HG03342 (cell line): ENCODE measurements around the gene PPP3CA.

ENCODE experiments used
- ATAC-seq: cut with Tn5 transposase; IDR thresholded peaks from one replicate; pipeline ENCODE4 v1.9.1; 2021; ENCODE audit warnings: mild to moderate bottlenecking, moderate library complexity; ENCODE audit not compliant: unreplicated experiment

The PPP3CA gene

GRCh38 chr4:101289306-101289705, 58.0 kb downstream of the PPP3CA start:
- no peak for ATAC-seq

DNA sequence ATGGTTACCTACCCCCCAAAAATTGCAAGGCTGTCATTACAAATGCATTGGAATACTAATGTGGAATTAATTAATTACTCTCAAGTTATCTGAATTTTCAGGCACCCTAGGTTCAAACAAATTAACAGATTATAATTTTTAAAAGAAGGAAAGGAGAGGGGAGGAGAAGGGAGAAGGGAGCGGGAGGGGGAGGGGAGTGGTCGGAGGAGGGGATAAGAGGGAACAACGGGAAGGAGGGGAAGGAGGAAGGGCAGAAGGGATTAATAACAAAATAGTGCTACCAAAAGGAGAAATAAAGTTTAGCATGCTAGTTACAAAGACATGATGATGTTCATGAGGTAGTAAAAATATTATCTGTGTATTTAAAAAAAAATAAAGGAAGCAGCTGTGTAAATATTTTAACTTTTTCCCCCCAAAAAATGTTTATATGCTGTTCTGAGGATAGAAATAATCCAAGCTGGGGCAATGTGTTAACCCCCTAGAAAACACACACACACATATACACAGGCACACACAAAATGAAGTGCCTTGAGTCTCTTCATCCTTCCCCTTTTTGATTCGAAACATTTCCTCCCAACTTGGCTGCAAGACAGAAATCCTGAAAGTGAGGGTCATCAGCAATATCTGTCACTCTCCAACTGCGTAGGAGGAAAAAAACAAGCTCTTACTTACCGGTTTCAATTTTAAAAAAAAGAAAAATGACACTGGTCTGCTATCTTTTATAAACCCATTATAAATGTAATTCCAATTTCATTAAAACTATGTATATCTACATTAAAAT, 58.8 kb downstream of the PPP3CA start:
- no peak for ATAC-seq

DNA sequence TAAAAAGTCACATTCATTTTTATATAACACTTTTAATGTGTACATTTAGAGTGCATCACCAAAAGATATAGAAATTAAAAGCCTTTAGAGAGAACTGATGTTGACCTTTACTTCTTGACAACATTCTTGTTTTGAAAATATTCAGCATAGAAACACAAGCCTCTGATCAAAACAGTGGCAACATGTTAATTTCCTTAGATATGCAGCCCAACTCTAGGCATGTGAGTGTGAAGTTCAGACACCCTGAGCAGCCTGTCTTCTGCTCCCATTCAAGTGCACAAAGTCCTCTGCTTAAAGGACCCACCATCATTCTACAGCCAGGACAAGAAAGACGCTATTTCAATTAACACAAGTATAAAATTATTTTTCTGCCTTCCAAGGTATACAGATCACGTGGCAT, 60.0 kb downstream of the PPP3CA start:
- no peak for ATAC-seq

DNA sequence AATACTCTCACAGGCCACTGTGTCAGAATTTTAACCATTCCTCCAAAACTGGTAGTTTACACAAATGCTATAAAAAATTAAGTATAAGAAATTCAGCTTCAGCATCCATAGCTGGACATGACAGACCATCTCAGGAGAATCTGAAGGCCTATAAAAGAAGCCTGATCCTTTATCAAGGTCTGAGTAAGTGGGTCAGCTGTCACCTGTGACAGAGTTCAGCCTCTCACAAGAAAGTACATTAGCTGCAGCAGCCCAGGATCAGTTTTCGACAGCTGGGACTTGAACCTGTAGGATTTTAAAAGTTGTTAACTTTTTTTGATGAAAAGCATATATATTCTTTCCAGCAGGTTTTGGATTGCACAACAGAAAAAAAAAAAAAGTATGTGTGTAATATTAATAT, 60.7 kb downstream of the PPP3CA start:
- no peak for ATAC-seq

DNA sequence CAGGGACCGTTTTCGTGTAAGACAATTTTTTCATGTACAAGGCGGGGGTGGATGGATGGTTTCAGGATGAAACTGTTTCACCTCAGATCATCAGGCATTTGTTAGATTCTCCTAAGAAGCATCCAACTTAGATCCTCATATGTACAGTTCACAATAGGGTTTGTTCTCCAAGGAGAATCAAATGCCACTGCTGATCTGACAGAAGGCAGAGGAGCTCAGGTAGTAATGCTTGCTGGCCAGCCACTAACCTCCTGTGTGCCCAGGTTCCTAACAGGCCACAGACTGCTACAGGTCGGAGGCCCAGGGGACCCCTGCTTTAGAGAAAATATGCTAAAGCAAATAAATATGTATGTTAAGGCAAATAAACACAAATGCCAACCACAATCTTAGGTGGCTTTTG, 61.3 kb downstream of the PPP3CA start:
- ATAC-seq = no peak

- no peak for ATAC-seq
Measured at GRCh38 chr4:101284546-101284945, 62.8 kb downstream of the PPP3CA start.

- no peak for ATAC-seq
Measured at GRCh38 chr4:101283434-101283833, 63.9 kb downstream of the PPP3CA start.

DNA sequence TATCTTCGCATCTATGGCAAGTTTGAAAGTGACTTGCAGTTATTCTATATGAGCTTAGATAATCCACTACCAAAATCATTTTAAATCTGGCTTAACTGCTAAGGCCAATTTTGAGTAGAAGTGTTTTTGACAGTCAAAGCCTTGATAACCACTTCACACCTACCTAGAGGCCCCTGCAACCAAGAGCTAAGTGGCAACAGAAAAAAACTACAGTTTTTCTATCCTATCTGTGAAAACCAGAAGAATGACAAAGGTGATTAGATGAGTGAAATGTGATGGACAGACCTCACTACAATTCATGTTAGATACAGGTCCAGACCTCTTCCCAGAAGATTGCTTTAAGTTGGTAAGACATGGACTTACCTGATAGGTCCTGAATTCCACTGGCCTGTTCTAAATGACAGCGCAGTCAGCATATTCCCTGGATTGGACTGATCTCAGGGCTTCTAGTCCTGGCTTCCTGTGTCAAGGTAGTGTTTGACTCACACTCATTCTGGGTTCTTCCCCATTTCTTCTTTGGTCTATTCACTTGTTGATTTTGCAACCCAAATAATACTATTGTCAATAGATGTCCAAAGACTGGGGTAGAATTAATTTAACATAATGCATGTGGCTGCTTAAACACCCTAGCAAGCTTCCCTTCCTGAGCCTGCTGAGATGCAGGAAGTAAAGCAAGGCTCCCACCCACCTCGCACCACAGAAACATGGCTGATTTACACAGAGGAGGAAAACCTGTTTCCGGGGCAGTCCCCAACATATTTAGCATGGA, 65.1 kb downstream of the PPP3CA start:
- ATAC-seq = no peak

DNA sequence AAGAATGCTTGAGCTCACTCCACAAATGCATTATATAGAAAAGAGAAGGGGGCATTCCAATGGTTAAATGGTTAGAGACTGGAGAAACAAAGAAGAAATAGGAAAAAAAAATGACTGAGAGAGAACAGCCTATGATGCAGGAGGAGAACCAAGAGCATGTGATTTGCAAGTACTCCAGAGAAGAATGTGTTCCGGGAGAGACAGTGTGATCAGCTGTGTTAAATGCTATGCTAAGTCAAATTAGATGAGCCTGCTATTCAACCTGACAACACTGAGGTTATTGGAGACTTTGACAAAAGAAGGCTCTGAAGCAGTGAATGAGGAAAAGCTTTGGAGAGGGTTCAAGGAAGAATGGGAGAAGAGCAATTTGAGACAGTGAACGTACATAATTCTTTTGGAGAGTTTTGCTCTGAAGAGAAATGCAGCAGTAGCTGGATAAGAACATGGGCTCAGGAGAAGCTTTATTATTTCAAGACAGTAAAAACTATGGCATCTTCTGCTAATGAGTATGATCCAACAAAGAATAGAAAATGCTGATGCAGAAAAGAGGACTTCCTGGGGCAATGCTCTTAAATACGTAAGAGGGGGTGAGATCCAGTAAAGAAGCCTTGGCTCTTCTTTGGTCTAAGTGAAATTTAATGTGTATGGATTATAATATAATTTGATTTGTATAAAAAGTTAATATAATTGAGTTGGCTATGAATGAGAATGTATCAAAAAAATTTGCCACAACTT, 66.3 kb downstream of the PPP3CA start:
- ATAC-seq = no peak

DNA sequence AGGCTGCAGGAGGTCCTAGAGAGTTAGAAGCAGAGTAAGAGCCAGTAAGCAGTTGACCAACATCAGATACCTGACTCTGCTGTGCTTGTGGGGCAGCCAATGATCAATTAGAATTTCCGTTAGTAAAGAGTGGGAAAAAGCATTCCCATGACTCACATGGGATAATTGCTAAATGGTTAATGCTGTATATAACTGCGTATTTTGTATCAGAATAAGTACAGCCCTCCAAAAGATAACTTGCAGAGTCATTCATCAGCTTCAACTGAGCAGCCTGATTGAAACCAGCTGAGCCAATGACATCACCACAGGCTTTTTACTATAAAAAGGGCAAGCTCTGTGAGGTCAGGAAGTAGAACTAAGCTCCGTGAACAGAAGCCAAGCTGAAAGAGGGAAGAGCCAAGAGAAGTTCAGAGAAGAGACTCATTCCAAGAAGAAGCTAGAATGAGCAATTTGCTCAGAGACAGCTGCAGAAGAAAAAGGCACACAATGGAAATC, 67.9 kb downstream of the PPP3CA start:
- ATAC-seq = peak; percentile 75

GRCh38 chr4:101277671-101278070, 69.7 kb downstream of the PPP3CA start:
- ATAC-seq = no peak

DNA sequence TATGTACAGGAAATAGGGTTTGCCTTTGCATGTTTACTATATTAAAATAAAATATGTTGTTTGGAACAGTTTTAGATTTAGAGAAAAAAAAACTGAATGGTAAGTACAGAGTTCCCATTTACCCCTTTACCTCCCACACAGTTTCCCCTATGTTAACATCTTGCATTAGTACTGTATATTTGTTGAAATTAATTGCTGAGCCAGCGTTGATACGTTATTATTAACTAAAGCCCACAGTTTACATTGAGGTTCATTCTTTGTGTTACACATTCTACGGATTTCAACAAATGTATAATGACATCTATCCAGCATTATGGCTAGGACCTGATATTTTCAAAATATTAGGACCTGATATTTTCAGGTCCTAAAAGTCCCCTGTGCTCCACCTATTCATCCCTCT, 70.7 kb downstream of the PPP3CA start:
- no peak for ATAC-seq

DNA sequence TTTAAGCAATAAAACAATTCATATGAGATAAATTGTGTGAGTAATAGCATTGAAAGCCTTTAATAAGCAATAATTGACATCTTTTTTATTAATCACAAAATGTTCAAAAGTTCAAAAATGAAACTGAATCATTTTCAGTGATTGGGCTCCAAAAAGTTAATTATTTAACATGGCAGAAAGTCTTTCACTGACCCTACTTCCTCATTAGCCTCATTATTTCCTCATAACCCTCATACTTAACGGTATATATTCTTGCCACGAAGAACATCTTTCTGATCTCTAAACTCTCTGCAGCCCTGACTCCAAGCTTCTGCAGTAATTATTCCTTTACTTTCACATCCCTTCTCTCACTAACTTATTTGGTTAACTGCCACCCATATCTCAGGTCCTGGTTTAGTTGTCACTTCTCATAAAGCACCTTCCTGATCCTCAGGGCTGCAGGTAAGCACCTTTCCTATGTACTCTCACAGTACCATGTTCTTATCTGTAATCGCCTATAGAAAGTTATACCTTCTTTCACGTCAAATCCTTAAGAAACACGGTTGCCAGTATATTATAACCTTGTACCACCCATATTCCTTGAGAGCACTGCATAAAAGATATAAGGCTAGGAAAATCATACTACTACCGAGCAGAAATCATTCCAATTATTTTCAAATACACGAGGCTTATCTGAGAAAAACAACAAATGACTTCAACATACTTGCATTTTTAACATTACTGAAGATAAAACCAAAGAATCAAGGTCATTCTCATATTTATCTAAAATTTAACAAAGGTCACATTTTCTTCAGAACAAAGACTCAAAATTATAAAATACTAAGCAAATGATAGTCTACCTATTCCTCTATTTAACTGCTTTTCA, 72.2 kb downstream of the PPP3CA start:
- peak; percentile 81 for ATAC-seq

GRCh38 chr4:101271516-101271915, 75.8 kb downstream of the PPP3CA start:
- no peak for ATAC-seq

DNA sequence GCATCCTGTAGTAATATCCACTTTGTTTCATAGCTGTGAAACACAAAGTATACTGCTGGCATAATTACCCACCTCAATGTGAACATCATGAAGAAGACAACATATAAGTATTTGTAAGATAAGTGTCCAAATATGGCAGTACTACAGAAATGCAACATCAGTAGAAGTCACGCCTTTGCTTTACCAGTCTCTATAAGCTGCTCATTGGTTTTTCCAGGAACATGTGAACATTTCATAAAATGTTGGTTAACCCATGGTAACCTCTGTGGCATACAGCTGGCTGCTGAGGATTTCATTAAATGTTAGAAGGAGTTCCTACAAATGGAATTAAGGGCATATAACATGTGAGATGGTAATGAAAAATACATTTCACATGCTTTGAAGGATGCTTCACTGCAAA, 77.6 kb downstream of the PPP3CA start:
- ATAC-seq = no peak

DNA sequence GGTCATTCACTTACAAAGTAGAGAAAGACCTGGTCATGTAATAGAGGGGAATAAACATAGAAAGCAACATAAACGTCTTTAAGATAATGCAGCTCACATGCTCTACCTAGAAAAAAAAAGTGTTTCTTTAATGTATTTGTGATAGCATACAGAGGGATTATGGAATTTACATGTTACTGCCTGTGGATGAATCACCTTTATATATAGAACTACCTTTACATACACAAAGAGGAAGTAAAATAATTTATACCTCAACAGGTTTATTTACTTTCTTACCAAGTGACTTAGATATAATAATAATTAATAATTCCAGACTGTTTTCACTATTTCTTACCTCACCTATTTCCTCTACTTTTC, 81.5 kb downstream of the PPP3CA start:
- ATAC-seq = no peak

DNA sequence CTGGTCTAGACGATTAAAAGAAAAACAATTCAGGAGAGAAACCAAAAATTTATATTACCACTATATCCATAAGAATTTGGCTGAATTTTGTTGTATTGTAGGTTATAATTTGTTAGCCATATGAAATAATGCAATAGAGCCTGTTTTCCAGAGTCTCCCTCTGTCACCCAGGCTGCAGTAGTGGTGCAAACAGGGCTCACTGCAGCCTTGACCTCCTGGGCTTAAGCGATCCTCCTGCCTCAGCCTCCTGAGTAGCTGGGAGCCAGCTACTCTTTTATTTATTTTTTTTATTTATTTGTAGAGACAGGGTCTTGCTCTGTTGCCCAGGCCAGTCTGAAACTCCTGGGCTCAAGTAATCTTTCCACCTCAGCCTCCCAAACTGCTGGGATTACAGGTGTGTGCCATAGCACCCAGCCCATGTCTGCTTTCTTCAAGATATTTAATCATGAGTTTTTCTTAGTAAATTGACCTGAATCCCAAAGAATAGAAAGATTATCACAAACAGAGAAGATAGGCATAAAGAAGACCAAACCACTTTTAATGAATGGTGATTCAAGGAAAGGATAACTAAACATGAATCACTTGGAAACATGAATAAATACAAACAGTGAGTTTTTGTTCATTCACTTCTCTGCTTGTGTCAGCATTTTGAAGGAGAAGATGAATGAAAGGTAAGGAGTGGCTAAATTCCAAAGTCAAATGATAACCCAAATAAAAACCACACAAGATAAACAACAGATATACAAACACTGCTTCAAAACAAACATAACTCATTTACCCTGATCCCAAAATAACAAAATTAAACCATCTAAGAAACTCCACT, 82.1 kb downstream of the PPP3CA start:
- no peak for ATAC-seq

GRCh38 chr4:101264512-101264911, 82.8 kb downstream of the PPP3CA start:
- no peak for ATAC-seq

DNA sequence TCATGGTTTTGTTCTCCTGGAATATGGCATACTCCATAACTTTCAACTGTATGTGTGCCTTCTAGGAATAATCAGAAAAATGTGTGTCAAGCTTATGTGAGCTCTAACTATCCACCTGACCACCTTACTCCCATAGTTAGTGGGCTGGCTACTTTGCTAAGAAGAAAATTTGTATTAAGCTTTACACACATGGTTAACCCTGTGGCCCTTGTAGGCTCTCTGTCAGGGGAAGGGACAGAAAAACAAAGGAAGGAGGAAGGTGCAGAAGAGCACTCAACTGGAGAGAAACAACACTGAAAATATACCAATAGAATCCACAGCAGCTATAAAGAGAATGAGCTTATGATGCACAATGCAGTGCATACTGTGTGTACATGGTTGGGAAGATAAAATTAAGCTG, 84.6 kb downstream of the PPP3CA start:
- ATAC-seq = peak; percentile 44

- ATAC-seq = peak; percentile 89
Measured at GRCh38 chr4:101259876-101260275, 87.5 kb downstream of the PPP3CA start.
